DND-41 (cell line): Measurements from ENCODE around the gene SAMD4A.

Experiments
- EZH2 ChIP-seq: IDR thresholded peaks from 3 replicates; pipeline ENCODE4 v1.6.1; 2012; ENCODE audit warnings: borderline replicate concordance, low read depth, mild to moderate bottlenecking, moderate library complexity, low read length, inconsistent platforms; ENCODE audit not compliant: severe bottlenecking
- TF ChIP-seq, protein P1 (sequence below): IDR thresholded peaks from 2 replicates; pipeline ENCODE4 v1.5.1; 2012; ENCODE audit warnings: borderline replicate concordance, low read length, moderate library complexity, mild to moderate bottlenecking; ENCODE audit not compliant: poor library complexity, severe bottlenecking; ENCODE audit errors: extremely low read depth

DNA sequence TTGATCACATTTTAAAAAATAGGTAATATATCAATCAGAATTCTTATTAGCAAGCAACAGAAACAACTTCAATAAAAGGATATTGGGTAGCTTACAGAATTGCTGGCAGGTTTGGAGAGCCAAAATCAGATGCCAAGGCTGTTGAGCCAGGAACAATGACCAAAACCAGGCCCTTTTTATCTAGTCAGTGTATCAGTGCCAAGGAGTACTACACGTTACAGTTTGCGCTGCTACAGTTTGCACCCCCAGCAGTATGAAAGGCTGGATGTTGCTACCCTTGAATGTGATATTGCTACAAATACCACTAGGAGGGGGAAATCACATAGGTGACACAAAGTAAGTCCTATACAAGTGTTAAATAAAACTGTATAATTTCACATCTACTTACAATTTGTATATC lies 38.0 kb upstream of the SAMD4A start:
- TF ChIP-seq, protein P1, sequence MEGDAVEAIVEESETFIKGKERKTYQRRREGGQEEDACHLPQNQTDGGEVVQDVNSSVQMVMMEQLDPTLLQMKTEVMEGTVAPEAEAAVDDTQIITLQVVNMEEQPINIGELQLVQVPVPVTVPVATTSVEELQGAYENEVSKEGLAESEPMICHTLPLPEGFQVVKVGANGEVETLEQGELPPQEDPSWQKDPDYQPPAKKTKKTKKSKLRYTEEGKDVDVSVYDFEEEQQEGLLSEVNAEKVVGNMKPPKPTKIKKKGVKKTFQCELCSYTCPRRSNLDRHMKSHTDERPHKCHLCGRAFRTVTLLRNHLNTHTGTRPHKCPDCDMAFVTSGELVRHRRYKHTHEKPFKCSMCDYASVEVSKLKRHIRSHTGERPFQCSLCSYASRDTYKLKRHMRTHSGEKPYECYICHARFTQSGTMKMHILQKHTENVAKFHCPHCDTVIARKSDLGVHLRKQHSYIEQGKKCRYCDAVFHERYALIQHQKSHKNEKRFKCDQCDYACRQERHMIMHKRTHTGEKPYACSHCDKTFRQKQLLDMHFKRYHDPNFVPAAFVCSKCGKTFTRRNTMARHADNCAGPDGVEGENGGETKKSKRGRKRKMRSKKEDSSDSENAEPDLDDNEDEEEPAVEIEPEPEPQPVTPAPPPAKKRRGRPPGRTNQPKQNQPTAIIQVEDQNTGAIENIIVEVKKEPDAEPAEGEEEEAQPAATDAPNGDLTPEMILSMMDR = no peak
- TF ChIP-seq EZH2 = no peak
